ENCODE data around the gene PHF21A.

- no peak for TF ChIP-seq CTCF (IDR thresholded peaks at IDR 0.05; ENCODE audit: insufficient read depth, low read depth, low read length)
- no peak for TF ChIP-seq EZH2 (IDR thresholded peaks at IDR 0.05; ENCODE audit: insufficient read depth, low read length)
Observed at GRCh38 chr11:46114961-46115360, 6.3 kb downstream of the PHF21A start.

All from astrocyte (in vitro differentiated cells and primary cell).